Heart left ventricle (tissue), 13 donors: Measurements from ENCODE around the gene METTL24.

Experiments used
- POLR2A ChIP-seq, 2 donors: fragments of 450-650 bp; IDR thresholded peaks; one replicate each; pipeline ENCODE4 v1.6.1; 2017; ENCODE audit warnings: antibody characterized with exemption in 2 of 2, mild to moderate bottlenecking in 2 of 2, moderate library complexity in 2 of 2
- TF ChIP-seq, protein P1 (sequence below), 12 donors: fragments of 200-600 bp; sonication (generic) in 4 of 12; IDR thresholded peaks; one replicate each; pipeline versions ENCODE4 v1.5.0 to v1.8.0; 2018 to 2022; ENCODE audit warnings: antibody characterized with exemption in 12 of 12, mild to moderate bottlenecking in 5 of 12
- donor health status: ischemic (EF 13 %, LVEDD 7.1; RV severe dilation, severe dysfunction).
- donor health status: DM: no; HTN: yes; CAD: no.
- donor health status: DM: no; HTN: no; CAD: no.
- donor health status: ischemic (EF 25% LVEDD 6.9; RV normal size, moderate dysfunction).
- donor health status: ischemic (EF 25% LVEDD 5.7; RV mildly dilated, moderate dysfunction).
- donor health status: ischemic (EF 35%, LVEDD 5.7; RV mildly dilated, moderate dysfunction).
- donor health status: nonischemic (EF 11% LVEDD 7.7; RV severe dilation, severe dysfunction).
- donor health status: DM: yes; HTN: yes; CAD: no.
- donor health status: PGD.
- donor health status: ischemic (EF 29% LVEDD 5.4; RV normal size, mild dysfunction).
- donor health status: nonischemic (EF 23%, LVEDD 6.1; RV moderate dilation, normal function).

DNA sequence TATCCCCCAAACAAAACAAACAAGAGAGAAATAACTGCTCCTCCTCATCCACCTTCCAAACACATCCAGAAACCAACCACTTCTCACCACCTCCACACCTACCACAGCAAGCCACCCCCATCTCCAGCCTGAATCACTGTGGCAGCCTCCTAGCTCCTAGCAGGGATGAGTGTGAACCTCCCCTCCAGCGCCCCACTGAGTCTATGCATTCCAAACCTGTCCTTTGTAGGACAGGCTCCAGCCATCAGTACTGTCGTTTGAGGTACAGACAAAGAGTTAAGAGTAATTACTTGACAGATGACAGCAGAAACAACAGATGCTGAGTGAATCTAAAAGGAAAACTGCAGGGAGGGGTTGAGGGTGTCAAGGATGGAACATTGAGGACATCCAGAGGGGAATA, 2.4 kb downstream of the METTL24 start:
- TF ChIP-seq, protein P1, sequence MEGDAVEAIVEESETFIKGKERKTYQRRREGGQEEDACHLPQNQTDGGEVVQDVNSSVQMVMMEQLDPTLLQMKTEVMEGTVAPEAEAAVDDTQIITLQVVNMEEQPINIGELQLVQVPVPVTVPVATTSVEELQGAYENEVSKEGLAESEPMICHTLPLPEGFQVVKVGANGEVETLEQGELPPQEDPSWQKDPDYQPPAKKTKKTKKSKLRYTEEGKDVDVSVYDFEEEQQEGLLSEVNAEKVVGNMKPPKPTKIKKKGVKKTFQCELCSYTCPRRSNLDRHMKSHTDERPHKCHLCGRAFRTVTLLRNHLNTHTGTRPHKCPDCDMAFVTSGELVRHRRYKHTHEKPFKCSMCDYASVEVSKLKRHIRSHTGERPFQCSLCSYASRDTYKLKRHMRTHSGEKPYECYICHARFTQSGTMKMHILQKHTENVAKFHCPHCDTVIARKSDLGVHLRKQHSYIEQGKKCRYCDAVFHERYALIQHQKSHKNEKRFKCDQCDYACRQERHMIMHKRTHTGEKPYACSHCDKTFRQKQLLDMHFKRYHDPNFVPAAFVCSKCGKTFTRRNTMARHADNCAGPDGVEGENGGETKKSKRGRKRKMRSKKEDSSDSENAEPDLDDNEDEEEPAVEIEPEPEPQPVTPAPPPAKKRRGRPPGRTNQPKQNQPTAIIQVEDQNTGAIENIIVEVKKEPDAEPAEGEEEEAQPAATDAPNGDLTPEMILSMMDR (IDR thresholded peaks at IDR 0.05), result no peak
- TF ChIP-seq POLR2A (IDR thresholded peaks at IDR 0.05), result no peak
